ENCODE measurements around the gene RNF5. TPM values are rescaled to one million over a fixed set of nuclear protein-coding genes. Genes with fewer than 3 reads are reported as not detected.

RNF5 gene
- total RNA-seq, 1 donor from 2014 or later, result 39.7 TPM

DNA sequence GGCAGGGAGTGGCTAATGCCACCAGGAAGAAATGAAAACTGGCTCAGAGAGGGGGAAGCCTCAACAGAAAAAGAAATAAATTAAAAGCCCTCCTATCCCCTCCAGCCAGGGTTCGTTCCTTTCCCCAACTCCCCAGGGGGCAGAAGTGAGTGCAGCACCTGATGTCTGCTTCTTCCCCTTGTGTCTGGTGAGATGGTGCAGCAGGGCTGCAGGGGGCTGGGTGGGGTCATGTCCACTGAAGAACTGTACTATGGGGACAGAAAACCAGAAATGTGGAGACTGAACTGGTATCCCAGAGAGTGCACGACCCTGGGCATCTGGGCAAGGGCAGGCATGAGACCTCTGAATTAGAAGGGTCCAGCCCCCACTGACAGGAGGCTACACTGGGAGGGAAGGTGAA lies 9.9 kb upstream of the RNF5 start:
- H3K27ac Mint-ChIP-seq, result no peak overlapping the region
- intact Hi-C loops (cut with micrococcal nuclease), result no loop called here
- DNase-seq, result no peak
- TF ChIP-seq, protein P1, sequence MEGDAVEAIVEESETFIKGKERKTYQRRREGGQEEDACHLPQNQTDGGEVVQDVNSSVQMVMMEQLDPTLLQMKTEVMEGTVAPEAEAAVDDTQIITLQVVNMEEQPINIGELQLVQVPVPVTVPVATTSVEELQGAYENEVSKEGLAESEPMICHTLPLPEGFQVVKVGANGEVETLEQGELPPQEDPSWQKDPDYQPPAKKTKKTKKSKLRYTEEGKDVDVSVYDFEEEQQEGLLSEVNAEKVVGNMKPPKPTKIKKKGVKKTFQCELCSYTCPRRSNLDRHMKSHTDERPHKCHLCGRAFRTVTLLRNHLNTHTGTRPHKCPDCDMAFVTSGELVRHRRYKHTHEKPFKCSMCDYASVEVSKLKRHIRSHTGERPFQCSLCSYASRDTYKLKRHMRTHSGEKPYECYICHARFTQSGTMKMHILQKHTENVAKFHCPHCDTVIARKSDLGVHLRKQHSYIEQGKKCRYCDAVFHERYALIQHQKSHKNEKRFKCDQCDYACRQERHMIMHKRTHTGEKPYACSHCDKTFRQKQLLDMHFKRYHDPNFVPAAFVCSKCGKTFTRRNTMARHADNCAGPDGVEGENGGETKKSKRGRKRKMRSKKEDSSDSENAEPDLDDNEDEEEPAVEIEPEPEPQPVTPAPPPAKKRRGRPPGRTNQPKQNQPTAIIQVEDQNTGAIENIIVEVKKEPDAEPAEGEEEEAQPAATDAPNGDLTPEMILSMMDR (IDR thresholded peaks at IDR 0.05), result no peak
- ChIA-PET CTCF (no interaction called here), POLR2A (no interaction called here)
- no peaks in the 10 kb centered on the region for H3K9me3 Mint-ChIP-seq
- H3K4me1 Mint-ChIP-seq, result peaks cover 4% of the 10 kb centered on the region
- H3K27me3 Mint-ChIP-seq, result no peaks in the 10 kb centered on the region
- ATAC-seq (ENCODE audit: low read depth), result peak; percentile 40
- peaks cover 33% of the 10 kb centered on the region for H3K36me3 Mint-ChIP-seq (ENCODE audit: low read depth)
- H3K4me3 Mint-ChIP-seq, result no peak overlapping the region

DNA sequence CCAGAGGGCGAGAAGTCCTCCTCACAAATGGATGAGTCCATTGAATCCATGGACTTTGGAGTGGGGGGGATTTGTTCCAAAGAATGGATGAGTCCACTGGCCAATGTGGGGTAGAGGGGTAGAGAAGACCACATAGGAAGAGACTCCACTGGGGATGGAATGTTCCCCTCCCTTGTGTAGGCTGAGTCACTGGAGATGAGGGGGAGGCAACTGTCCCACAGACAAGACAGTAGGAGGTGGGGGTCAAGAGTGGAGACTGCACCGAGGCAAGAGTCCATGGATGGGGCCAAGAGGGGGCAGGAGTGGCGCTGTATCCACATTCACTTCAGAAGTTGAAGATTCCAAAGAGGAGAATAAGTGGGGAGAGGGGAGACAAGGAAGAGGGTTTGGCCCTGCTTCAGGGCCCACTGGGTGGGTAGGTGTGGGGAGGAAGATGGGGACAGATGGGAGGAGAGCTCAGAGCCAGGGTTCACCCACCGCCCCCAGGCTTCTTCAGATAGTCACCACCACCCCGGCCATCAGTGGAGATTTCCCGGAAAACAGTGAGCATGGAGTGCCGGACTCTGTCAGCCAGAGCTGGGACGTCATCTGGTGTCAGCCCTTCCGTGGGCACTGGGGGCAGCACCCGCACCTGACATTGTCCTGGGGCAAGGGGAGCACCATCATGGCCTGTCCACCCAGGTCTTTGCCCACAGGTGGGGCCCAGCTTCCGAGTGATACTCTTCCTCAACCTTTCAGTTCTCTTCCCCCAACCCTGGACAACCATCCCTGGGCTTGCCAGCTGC lies 9.2 kb upstream of the RNF5 start:
- Mint-ChIP-seq H3K27me3 (no peaks in the 10 kb centered on the region), H3K27ac (no peak overlapping the region), H3K4me1 (peaks cover 4% of the 10 kb centered on the region), H3K4me3 (no peak overlapping the region), H3K36me3 (ENCODE audit: low read depth) (peaks cover 33% of the 10 kb centered on the region), H3K9me3 (no peaks in the 10 kb centered on the region)
- intact Hi-C loops (cut with micrococcal nuclease), result no loop called here
- CTCF ChIA-PET, result no interaction called here
- POLR2A ChIA-PET, result no interaction called here
- ATAC-seq (ENCODE audit: low read depth), result no peak
- TF ChIP-seq, protein P1 (IDR thresholded peaks at IDR 0.05), result no peak
- no peak for DNase-seq

DNA sequence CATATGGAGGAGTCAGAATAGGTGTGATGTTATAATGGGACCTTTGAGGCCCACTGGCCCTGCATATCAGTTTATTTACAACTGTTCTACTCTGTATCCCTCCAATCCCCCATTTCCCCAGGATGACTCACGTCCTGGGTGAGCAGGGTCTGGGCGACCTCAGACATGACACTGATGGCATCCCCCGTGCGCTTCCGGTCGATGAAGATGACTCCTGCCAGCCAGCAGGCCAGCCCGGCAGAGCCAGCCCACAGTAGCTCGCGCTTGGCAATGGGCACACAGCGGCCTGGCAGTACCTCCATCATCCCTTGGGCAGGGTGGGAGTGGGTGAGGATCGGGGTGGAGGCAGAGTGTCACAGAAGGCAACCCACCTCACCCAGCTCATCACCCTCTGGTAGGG lies 7.9 kb upstream of the RNF5 start:
- Mint-ChIP-seq H3K9me3 (no peaks in the 10 kb centered on the region), H3K27me3 (no peaks in the 10 kb centered on the region), H3K27ac (no peak overlapping the region), H3K4me3 (no peak overlapping the region), H3K4me1 (peaks cover 14% of the 10 kb centered on the region), H3K36me3 (ENCODE audit: low read depth) (peaks cover 33% of the 10 kb centered on the region)
- ATAC-seq (ENCODE audit: low read depth) (no peak), DNase-seq (no peak)
- TF ChIP-seq, protein P1 (IDR thresholded peaks at IDR 0.05), result no peak
- CTCF ChIA-PET, result no interaction called here
- POLR2A ChIA-PET, result interaction anchor here (0.6 kb wide), 1 partner anchor 14 kb away, joined by 3 read pairs; no protein-coding TSS in a partner anchor
- intact Hi-C loops (cut with micrococcal nuclease), result loop anchor here (10.0 kb wide), 1 partner anchor 505 kb away; the partner anchor contains the start of genes C6orf47, CSNK2B, GPANK1 and LY6G5B

DNA sequence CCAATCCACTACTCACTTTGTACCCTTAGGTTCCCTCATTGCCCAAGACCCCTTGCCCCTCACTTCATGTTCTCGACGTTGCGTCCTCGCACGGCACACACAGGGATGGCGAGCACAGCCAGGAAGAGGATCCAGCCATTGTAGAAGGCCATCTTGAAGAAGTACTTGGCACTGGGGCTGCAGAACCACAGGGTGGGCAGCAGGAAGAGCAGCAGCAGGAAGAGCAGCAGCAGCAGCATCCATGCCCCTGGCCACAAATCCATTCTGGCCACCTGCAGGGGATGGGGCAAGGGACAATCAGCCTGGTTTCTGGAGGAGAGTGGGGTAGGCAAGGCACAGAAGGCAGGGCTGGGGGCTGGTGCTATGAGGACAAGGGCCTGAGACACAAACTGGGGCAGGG lies 7.0 kb upstream of the RNF5 start:
- Mint-ChIP-seq H3K27ac (no peak overlapping the region), H3K9me3 (no peaks in the 10 kb centered on the region), H3K36me3 (ENCODE audit: low read depth) (peaks cover 33% of the 10 kb centered on the region), H3K4me3 (no peak overlapping the region), H3K4me1 (peaks cover 20% of the 10 kb centered on the region), H3K27me3 (no peaks in the 10 kb centered on the region)
- ChIA-PET CTCF (no interaction called here), POLR2A (no interaction called here)
- TF ChIP-seq, protein P1 (IDR thresholded peaks at IDR 0.05), result no peak
- intact Hi-C loops (cut with micrococcal nuclease), result loop anchor here (10.0 kb wide), 1 partner anchor 506 kb away; the partner anchor contains the start of genes C6orf47, CSNK2B, GPANK1 and LY6G5B
- no peak for DNase-seq
- ATAC-seq (ENCODE audit: low read depth), result no peak

DNA sequence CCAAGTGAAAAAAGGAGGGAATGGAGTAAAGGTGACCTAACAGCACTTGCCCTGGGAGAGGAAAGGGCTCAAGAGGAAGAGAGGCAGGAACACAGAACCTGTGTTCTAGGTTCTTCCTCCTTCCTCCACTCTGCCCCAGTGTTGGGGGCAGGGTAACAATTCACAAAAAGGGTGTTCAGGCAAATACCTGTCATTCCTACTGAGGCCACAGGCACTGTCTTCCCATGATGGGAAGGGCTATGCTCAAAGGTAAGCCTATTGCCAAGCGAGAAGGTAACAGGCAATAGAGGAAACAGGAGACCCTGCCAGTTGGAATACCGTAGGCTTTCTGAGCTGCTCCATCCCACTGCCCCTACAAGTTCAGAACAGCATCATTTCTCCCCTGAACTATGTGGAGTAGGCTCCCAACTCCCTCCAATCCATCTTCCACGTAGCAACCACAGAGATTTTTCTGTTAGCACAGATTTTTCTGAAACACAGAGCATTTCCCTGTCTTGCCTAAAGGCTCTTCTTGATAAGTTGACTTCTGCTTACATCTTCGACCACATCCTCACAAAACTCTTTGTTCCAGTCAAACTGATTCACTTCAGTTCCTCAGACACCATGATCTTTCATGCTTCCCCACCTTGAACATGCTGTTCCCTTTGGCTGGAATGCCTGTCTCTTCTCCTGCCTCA lies 5.0 kb upstream of the RNF5 start:
- ChIA-PET POLR2A (interaction anchor here (0.5 kb wide), 1 partner anchor 46 kb away, joined by 3 read pairs; no protein-coding TSS in a partner anchor), CTCF (interaction anchor here (0.6 kb wide), 1 partner anchor 731 kb away, joined by 3 read pairs; no protein-coding TSS in a partner anchor)
- H3K4me3 Mint-ChIP-seq, result no peak overlapping the region
- TF ChIP-seq, protein P1 (IDR thresholded peaks at IDR 0.05), result no peak
- ATAC-seq (ENCODE audit: low read depth), result no peak
- DNase-seq, result no peak
- H3K27me3 Mint-ChIP-seq, result no peaks in the 10 kb centered on the region
- H3K9me3 Mint-ChIP-seq, result no peaks in the 10 kb centered on the region
- intact Hi-C loops (cut with micrococcal nuclease), result loop anchor here (10.0 kb wide), 1 partner anchor 508 kb away; the partner anchor contains the start of genes C6orf47, CSNK2B, GPANK1 and LY6G5B
- no peak overlapping the region for H3K27ac Mint-ChIP-seq
- peaks cover 28% of the 10 kb centered on the region for H3K36me3 Mint-ChIP-seq (ENCODE audit: low read depth)
- H3K4me1 Mint-ChIP-seq, result peaks cover 35% of the 10 kb centered on the region

All from activated B cell treated with CpG ODN at 0.5 μM for 24 hours (primary cell).